Measurements from ENCODE around the gene NQO2.
"Not testable (repeated sequence)": the region's sequence is repeated elsewhere in the genome, so short reads cannot be mapped to it uniquely, and the experiment has no call there.

The NQO2 gene

DNA sequence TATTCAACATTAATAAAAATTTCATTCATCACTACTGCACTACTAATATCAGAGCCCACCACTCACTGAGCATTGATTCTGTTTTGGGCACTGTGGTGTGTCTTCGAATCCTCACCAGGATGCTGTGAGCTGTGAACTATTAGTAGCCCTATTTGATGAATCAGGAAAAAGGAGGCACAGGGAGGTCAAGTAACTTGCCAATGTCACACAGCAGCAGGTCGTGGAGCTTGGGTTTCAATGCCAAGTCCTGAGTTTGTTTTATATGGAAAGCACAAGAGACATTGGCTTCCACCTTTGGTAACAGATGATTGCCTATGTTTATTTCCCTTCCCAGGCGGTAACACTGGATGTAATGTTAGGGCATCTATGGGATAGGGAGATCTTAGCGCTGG lies 15.0 kb downstream of the NQO2 start:
- DNase-seq: no peak

DNA sequence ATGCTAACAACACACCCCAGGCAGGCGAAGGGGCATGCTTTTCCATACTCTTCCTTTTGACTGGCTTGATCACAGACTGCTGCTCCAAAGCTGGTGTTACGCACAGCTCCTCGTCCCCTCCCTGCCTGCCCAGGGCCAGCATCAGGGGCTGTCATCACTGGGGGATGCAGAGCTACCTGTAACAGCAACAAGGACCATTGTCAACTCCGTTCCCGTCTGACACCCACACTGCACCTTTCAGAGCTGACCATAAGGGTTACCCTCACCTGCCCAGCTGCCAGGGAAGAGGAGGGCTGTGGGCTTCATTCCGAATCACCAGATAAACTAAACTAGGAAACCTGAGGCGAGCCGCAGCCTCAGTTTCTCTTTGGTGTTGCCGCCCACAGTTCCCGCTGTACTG lies 15.4 kb downstream of the NQO2 start:
- DNase-seq: no peak

DNA sequence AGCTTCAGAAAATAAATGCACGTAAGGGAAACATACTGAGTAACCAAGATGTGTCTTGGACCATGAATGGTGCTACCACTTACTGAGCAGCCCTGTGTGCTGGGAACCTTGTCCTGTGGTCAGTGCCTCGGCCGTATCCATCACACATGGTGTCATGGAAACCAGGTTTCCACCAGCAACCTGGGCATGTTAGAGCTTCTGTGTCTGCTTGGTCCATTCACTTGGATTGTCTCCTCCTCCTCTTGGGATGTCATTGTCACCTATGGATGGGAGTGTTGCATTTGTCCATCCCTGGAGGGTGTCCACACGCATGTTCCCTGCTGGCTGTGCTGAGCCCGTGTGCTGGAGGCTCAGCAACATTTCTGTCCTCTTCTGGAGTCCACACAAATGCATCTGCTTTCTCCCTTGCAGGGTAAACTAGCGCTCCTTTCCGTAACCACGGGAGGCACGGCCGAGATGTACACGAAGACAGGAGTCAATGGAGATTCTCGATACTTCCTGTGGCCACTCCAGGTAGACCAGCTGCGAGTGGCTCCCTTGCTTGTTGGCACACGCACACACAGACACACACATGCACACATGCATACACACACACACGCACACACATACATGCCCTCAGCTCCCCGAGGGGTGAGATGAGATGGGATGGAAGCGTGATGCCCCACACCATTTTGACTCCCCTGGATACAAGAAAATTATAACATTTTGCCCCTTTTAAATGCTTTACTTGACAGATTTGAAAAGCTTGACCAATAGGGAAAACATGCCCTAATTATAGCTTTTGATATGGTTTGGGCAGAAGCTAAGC lies 17.0 kb downstream of the NQO2 start:
- no peak for DNase-seq

DNA sequence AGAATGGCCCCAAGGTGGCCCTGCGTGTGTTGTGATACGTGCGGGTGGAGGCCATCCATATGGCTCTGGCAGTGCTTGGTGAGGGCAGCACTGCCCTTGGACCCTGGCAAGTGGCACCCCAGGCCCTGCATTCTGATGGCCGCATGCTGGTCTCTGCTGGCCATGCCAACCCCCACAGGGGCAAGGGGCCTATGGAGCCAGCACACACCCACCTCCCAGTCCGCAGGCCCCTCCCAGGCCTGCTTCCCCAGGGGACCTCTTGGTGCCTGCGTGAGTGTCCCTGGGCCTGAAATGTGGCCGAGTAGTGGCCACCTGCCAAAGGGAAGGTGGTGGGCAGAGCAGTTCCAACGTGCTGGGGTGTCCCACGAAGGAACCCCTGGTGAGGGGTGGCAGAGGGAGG lies 17.6 kb downstream of the NQO2 start:
- no peak for DNase-seq

DNA sequence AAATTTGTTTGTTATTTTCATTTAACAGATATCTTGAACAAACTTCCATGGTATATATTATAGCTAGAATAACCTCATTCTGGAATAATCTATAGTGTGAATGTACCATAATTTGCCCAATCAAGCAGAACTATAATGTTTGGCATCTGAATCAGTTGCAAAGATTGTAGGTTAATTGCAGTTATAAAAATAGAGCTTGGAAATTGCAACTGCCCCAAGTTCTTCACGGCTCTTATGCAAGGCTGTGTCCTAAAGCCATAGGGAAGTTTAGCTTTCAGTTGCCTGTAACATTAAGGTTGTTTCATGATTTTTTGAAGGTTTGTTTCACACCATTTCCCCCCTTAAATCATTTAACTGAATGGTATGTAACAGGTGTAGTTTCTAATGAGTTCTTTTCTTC lies 19.4 kb downstream of the NQO2 start:
- DNase-seq: no peak

DNA sequence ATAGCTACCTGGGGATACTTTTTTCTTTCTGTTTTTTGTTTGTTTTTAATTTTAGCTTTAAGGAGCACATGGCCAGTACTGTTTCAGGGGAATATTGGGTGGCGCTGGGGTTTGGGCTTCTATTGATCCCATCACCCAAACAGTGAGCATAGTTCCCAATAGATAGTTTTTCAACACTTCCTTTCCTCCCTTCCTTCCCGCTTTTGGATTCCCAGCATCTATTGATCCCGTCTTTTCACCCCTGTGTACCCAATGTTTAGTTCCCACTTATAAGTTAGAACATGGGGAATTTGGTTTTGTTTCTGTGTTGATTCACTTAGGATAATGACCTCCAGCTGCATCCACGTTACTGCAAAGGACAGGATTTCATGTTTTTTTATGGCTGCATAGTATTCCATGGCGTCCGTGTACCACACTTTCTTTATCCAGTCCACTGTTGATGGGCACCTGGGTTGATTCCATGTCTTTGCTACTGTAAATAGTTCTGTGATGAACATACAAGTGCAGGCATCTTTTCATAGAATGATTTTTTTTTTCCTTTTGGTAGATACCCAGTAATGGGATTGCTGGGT lies 20.1 kb downstream of the NQO2 start:
- no peak for DNase-seq

DNA sequence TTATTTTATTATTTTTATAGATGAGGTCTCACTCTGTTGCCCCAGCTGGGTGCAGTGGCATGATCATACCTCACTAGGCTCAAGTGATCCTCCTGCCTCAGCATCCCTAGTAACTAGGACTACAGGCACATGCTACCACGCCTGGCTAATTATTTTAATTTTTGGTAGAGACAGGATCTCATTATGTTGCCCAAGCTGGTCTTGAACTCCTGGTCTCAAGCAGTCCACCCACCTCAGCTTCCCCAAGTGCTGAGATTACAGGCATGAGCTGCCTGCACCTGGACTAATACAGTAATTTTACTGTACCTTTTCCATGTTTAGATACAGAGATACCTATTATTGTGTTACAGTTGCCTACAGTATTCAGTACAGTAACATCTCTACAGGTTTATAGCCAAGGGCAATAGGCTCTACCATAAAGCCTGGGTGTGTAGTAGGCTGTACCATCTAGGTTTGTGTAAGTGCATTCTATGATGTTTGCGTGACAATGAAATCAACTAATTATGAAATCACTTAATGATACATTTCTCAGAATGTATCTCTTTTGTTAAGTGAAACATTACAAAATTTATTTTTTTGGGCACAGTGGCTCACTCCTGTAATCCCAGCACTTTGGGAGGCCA lies 21.4 kb downstream of the NQO2 start:
- DNase-seq: not testable (repeated sequence)

DNA sequence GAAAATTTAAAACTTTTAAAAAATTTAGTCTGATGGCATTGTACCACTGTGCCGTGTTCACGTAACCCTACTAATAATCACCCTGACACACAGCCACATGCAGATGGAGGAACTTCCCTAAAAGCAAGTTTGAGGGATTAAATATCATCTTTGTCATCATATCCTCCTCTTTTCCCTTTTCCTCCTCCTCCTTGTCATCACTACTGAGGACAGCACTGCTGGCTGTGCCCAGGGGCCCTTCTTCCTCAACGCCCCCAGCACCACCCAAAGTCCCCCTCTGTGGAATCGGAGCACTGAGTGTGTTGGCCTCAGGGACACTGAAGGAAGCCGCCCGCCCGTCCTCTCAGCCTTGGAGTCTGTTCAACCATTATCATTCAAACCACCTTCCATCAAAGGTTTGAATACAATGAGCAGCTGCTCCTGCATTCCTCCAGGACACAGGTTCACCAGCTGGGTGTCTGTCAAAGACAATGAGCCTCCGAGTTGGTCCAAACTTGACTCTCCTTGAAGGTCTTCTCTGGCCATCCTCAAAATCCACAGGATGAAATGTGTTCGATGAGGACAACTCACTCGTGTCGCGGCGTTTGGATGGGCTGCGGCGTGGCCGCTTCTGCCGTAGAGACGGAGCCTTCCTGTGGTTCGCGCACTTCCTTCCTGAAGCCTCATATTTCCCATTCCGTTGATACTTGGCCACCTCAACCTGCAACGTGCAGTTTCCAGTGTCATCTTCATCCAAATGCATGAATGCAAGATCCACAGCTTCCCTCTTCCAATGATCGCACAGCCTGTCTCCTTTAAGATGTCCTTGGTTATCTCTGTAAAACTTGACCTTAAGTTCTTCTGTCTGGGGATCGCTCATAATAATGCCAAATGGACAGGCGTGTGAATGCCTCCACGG lies 23.3 kb downstream of the NQO2 start:
- DNase-seq: no peak

DNA sequence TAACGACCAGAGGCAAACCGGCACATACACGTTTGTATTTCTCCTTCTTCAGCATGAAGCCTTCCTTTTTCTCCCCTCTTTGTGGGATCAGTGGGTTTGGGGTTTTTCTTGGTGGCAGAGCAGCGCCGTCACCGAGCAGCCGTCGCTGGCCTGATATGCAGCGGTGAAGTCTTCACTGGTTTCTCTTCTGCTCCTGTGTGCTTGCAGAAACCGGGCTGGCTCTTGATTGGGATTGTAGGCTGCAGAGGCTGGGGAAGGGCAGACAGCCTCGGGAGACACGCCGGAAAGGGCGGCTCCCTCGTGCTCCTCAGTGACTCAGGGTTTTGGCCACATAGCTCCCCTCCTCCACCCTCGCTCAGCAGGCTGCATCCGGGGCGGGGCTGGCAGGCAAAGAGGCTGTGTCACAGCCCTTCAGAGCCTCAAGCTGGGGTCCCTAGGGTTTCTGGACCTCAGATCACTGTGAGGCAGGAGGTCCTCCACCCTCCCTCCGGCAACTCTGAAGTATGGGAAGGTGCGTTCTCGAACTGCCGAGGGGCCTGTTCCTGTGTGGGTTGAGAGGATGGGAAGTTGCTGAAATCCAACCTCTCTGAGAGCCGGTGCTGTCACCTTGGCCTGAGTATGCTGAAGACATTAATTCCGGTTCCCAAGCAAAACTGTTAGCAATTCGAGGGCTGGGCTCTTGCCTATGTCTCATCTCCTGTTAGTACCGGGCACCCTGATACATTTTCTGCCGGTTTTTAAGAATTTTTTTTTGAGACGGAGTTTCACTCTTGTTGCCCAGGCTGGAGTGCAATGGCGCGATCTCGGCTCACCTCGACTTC lies 24.2 kb downstream of the NQO2 start:
- peak; percentile 84 for DNase-seq

DNA sequence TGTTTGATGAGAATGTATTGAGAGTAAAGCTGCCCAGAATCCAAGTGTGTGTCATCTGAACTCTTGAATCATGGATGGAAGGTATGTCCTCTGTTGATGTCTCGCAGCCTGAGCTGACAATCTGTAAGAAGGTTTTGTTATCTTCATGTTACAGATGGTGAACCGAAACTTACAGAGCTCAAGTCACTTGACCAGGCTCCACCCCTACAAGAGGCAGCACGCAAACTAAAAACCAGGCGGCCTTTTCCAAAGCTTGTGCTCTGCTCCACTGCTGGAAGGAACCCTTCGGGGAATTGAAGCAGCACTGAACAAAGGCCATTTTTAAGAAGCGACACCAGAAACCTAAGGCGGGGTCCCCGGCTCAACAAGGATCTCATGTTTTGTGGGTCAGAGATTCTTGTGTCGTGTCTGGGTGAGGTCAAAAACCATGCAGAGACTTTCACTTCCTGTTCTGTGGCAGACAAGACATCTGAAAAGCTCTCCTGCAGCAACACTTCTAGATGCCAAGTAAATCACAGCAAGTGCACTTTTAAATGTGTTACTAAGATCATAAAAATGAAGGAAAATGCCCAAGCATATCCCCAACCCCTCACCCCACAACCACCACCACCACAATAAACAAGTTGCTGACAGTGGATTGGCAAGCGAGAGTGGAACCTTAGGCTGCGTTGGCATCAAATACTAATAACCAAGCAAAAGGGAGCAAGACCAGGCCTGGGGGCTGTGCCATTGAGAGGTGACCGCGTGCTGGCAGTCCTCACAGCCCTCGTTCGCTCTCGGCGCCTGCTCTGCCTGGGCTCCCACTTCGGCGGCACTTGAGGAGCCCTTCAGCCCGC lies 27.3 kb downstream of the NQO2 start:
- DNase-seq: no peak

DNA sequence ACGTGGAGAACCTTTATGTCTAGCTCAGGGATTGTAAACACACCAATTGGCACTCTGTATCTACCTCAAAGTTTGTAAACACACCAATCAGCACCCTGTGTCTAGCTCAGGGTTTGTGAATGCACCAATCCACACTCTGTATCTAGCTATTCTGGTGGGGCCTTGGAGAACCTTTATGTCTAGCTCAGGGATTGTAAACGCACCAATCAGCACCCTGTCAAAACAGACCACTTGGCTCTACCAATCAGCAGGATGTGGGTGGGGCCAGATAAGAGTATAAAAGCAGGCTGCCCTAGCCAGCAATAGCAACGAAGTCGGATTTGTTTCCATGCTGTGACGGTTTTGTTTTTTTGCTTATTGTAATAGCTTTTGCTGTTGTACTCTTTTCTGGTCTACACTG lies 28.5 kb downstream of the NQO2 start:
- DNase-seq: not testable (repeated sequence)

DNA sequence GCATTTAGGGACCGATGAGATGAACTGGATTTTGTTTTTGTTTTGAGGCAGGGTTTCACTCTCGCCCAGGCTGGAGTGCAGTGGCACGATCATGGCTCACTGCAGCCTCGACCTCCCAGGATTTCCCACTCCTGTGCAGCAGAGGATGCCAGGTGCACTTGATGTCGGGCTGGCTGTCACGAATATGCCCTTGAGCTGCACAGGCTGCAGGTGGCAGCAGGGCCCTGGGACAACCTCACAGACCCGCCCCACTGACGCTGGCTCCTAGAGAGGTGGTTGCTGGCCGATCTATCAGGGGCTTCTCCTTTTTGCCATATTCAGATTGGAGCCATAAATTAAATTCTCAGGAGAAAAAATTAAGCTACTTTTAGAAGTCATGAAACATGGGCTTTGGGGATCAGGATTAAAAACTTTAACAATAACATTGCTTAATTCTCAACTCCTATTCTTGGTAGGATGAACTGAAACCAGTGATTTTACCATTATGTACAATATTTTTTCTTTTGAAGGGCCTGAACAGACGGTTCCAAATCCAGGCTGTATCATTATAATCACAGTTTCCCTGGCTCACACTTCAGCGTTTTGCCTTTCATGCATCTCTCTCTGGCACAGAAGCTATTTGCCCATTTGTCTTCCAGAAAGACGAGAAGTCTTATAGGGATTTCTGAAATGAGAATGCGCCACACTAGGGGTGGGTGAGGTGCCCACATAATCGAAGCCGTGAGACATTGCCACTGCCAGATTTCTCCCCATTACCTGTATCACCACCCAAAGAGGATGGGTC lies 32.4 kb downstream of the NQO2 start:
- no peak for DNase-seq

DNA sequence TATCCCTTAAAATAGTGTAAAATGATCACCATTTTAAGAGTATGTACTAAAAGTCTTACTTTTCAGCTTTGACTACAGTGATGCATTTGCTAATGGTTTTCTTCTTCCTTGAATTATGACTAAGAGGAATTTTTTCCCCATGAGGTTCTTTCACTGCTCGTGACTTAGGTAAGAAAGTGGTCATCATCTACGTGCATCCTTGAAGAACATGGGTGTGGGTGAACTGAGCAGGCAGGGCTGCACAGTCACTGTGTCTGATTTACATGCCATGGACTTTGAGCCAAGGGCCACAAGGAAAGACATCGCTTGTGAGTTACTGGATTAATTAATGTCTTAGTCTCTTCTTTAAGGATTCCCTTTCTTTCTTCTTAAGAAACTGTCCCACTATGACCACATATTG lies 33.3 kb downstream of the NQO2 start:
- no peak for DNase-seq

DNA sequence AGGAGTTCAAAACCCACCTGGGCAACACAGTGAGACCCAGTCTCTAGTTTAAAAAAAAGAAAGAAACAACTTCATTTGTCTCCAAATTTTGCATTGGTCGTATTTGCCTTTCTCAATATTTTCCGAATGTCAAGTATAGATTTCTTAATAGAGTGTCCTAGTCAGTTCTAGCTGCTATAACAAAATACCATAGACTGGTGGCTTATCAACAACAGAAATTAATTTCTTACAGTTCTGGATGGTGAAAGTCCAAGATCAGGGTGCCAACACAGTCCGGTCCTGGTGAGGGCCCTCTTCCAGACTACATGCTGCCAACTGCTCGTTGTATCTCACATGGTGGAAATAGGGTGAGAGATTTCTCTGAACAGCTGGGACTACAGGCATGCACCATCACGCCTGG lies 34.0 kb downstream of the NQO2 start:
- DNase-seq: no peak

DNA sequence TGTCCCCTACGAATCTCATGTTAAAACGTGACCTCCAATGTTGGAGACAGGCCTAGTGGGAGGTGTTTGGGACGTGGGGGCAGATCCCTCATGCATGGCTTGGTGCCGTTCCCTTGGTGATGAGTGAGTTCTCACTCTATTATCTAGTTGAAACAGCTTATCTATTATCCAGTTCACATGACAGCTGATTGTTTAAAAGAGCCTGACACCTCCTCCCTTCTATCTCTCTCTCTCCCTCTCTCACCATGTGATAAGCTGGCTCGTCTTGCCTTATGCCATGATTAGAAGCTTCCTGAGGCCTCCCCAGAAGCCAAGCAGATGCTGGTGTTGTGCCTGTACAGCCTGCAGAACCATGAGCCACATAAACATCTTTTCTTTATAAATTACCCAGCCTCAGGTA lies 35.7 kb downstream of the NQO2 start:
- no peak for DNase-seq

DNA sequence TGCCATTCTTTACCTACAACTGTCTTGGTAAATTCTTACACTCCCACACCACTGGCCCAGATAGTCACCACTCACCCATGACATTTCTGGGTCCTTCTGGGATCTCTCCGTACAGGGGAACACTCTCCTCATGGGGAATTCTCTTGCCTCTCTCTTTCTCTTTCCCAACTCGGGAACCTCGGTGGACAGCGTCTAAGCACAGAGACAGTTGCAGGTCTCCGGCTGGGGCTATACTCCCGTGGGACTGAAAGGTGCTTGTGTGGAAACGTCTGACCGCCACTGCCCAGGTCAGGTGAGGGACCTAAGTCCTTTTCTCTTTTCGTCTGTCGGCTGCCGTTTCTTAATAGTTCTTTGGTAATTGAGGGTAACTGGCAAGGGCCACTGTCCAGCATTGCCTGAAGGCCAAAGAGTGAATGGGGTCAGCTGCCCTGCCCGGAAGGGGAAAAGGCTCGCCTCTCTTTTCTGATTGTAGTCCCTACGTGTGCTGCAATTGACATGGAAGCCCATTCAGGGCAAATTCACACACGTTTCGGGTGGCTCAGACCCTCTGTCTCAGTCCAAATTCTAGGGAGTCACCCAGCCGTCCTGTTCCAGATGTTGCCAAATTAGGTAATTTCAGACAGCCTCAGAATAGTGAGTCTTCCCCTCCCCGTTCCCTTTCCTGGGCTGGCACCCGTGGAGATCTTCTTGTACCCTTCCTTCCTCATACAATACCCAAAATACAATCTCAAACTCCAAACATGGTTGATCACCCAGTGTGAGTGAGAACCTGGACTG lies 37.4 kb downstream of the NQO2 start:
- DNase-seq: no peak

DNA sequence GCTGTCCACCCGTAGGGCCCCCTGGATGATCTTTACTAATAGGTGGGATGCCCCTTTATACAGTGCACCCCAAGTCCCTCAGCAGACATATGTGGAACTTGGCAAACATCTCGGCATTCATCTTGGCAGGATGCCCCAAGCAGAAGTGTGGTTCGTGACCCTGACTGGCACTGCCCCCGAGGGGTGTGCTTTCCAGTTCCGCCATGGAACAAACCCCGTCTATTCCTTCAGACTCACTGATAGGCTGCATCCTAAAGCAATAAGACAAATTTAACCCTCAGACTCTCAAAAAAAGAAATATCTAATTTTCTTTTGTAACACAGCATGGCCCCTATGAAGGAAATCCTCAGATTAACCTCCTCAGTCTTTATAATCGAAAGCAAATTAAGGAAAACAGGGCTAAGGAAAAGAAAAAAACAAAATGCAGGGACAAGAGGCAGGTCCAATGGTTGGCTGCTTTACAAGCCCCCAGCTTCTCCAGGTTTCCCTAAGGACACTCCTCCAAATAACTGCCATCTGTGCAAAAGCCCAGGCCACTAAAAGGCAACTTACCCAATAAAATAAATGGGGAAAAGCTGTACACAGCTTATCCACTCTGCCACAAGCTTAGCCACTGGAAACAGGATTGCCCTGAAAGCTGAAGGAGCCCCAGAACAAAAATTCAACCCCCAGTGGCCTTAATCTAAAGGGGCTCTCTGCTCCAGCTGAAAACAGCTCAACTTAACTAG lies 38.1 kb downstream of the NQO2 start:
- no peak for DNase-seq

DNA sequence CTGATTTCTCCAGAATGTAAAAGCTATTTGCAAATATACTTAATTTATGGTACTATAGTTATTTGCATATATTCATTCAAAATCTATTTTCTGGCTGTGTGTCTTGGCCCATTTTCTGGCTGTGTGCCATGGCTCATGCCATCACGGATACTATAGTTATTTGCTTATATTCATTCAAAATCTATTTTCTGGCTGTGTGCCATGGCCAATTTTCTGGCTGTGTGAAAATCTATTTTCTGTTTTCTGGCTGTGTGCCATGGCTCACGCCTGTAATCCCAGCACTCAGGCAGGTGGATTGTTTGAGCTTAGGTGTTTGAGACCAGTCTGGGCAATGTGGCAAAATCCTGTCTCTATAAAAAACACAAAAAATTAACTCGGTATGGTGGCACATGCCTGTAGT lies 39.7 kb downstream of the NQO2 start:
- no peak for DNase-seq

DNA sequence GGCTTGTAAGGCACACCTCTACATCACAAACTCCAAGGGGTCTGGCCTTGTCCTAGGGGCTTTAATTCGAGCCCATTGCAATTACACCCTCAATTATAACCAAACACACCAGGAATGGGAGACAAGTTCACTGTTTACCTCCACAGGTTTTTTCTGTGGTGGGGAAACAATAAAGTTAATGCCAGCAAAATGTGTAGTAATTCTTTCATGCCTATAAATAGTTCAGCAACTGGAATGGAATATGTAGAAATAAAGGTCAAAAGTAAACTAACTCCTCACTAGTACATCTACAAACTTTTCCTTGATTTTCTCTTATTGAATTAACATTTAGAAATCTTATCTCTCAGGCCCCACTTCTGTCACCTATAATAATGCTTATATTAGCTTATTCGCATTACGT lies 41.5 kb downstream of the NQO2 start:
- DNase-seq: no peak

All from DMS153 (cell line).